Subcutaneous adipose tissue (tissue), 4 donors: ENCODE results near the gene EMILIN1. TPM values are rescaled to one million over a fixed set of nuclear protein-coding genes. Genes with fewer than 3 reads are reported as not detected.

ENCODE experiments used
- total RNA-seq, 4 donors: library from RNA; depleted of rRNA; stranded (reverse); fragments of >200 nt; gene quantifications; one replicate each; pipeline ENCODE4 v1.1.0, GENCODE V29; 2016
- TF ChIP-seq, protein P1 (sequence below): fragments of 450-650 bp; IDR thresholded peaks from one replicate; pipeline ENCODE4 v1.5.1; 2016; ENCODE audit warnings: low read depth, mild to moderate bottlenecking, control low read depth, antibody characterized with exemption, moderate library complexity

EMILIN1 gene
- total RNA-seq, 4 donors from 2014 or later, result 21.0 to 51.6 (median 33.5) TPM

DNA sequence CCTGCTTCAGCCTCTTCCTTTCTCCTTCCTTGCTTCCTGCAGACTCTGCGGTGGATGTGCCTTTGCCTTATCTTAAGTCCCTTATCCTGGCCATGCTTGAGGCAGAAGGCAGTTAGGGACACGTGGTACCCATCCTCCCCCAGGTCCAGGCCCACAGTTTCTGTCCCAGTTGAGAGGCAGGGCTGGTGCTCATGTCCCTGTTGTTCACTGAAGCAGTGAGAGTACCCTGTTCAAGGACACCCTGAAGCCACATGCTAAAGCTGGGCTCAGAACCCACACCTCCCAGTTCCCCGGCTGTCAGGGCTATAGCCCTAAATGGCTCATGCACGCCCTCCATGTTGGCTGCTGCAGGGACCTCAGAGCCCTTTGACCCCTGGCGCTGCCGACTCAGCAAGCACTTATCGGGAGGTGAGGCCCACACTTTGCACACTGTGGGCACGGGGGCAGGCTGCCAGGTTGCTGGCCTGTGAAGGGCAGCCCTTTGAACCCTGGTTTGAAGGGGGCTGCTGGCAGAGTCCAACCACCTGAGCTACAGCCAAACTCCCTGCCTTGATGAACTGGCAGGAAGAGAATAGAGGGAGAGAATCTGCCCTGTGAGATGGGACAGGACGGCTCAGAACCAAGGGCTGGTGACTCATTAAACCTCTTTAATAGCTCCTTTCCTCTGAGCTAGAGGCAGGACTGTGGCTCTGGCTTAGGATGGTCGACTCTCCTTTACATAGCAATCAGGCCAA lies 14.4 kb downstream of the EMILIN1 start:
- TF ChIP-seq, protein P1, sequence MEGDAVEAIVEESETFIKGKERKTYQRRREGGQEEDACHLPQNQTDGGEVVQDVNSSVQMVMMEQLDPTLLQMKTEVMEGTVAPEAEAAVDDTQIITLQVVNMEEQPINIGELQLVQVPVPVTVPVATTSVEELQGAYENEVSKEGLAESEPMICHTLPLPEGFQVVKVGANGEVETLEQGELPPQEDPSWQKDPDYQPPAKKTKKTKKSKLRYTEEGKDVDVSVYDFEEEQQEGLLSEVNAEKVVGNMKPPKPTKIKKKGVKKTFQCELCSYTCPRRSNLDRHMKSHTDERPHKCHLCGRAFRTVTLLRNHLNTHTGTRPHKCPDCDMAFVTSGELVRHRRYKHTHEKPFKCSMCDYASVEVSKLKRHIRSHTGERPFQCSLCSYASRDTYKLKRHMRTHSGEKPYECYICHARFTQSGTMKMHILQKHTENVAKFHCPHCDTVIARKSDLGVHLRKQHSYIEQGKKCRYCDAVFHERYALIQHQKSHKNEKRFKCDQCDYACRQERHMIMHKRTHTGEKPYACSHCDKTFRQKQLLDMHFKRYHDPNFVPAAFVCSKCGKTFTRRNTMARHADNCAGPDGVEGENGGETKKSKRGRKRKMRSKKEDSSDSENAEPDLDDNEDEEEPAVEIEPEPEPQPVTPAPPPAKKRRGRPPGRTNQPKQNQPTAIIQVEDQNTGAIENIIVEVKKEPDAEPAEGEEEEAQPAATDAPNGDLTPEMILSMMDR, result no peak

DNA sequence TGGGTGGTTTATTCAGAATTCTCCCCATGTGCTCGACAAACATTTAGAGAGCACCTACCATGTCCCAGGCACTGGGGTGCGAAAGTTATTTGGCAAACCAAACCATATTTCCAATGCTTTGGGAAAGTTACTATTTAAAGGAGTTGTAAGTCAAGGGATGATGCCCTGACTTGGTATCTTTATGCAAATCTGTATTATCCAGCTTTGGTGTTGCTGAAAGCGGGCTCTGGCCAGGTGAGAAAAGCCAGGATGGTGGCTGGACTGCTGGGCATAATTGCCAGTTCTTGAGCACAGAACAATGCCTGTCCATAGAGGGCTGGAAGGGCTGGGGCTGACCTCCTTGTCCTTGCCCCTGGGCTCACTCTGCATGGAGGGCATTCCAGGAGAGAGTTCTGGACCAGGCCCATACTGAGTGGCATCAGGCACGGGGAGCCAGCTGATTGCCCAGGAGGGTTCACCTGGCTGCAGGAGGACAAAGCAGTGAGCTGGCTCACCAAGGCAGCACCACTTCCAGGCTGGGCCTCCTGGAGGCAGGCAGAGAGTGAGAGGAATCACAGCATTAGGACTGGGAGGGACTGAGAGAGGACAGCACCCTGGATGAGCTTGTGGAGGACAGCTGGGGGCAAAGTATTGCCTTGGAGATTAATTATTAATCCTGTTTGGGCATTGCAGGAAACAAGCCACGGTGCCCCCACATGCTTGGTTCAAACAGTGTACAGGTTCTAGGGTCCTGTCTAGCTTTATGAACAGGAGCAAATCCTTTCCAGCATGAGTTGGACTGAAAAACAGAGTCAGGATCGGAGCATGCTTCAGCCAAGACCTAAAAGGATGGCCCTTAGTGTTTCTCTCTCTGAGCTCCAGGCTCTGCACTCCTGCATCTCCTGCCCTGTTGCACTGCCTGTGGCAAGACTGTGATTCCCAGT lies 15.3 kb downstream of the EMILIN1 start:
- TF ChIP-seq, protein P1, result no peak

DNA sequence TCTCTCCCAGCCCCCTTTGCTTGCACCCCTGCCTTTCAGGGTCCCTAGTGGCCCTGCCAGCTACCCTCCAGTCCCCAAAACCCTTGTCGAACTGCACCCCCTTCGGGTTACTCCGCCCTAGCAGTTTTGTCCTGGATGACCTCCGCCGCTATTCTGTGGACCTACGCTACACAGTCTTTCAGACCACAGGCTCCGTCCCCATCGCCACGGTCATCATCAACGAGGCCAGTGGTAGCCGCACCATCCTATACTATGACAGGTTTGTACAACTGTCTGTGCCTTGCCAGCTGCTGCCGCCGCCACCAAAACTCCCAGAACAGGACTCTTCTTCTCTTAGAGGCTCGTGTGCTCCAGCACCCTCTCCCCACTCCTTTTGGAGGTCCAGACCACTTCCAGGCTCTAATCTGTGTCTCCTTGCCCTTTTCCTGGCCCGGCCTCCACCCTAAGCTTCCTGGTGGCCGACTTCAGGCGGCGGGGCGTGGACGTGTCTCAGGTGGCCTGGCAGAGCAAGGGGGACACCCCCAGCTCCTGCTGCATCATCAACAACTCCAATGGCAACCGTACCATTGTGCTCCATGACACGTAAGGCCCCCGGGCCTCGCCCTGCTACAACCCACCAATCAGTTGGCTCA lies 16.1 kb downstream of the EMILIN1 start:
- TF ChIP-seq, protein P1, result no peak

DNA sequence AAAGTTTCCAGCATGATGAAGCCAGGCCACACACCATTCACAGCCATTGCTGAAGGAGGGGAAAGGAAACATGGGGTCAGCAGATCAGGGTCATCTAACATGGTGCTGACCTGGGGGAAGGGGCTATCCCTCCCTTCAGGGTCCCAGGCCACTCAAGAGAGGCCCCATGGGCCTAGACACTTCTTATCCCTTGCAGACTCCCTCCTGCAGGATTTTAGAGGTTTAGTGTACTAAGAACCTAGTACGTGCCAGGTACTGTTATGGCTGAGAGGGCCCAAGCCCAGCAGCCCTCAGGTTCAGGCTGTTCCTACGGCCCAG lies 17.0 kb downstream of the EMILIN1 start:
- TF ChIP-seq, protein P1, result no peak

DNA sequence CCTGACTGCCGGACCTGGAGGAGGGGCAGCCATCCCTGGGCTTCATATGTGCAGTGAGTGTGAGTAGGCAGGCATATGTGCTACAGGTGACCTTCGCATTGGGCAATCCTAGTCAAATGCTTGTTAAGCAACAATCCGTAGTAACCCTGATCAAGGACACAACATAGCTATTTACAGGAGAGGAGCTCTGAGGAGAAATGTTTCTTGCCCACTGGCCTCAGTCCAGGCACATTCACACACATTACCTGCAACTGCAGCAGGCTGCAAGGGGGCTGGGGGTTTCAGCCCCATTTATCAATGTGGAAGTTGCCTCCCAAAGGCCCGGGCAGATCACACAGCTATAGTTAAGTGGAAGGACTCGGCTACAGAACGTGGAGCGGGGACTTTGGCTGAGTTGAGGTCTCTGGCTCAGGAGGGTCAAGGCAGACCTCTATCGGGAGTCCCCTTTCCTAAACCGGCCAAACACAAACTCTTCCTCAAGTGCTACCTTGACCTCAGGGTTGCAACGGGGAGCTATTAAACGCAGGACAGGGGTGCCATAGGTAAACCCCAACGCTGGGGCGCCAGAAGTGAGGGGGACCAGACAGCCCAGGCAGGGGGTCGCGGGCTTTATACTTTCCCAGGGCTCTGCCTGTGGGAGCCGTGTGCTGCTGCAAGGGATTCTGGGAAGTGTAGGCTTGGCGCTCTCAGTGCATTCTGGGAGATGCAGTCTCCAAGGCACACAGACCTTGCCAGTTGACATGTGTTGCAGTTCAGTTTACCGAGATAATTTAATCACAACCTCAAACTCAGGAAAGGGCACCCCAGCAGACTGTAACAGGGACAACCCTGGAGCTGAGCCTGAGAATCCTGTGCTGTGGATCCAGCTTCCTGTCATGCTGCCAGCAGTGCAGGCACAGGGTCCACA lies 17.6 kb downstream of the EMILIN1 start:
- TF ChIP-seq, protein P1, result no peak

DNA sequence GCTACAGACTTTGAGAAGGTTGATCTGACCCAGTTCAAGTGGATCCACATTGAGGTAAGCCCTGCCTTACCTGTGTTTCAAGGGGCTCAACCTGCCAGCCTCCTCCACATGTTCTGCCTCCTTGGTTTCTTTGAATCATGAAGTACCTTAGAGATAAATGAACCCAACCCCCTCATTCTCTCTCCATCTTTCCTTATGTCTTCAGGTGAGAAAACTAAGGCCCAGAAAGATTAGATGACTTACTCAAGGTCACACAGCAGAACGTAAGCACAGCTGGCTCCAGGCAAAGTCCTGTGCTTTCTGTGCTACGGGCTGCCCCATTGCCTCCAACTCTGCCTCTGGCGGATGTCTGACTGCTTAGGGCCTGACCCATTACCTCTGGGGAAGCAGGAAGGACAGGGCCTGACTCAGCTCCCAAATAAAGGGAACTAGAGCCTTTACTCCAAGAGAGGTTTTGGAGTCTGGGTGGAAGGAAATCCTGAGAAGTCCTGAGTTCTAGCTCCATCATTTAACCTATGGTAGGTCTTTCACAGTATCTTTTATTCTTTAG lies 18.4 kb downstream of the EMILIN1 start:
- TF ChIP-seq, protein P1, result no peak
